ENCODE results near the gene C9orf152. TPM values are rescaled to one million over a fixed set of nuclear protein-coding genes. Genes with fewer than 3 reads are reported as not detected.
A peak's percentile ranks its signal among the peaks of the same experiment; 100 is the strongest.

Gene C9orf152
- polyA plus RNA-seq, 4 donors: 6.5 to 25.7 (median 10.9) TPM

GRCh38 chr9:110170357-110171257 is 37.4 kb downstream of the C9orf152 start:
- WGBS, 3 donors: 88 to 95% (median 91%) methylated on average over 9 of the region's 9 CpGs

GRCh38 chr9:110168486-110168885 is 39.5 kb downstream of the C9orf152 start:
- peak overlapping the region in 1 of 3 donors; percentile 54 for H3K27ac ChIP-seq (ENCODE audit: low read depth in 1 of 3, low read length in 2 of 3)
- H3K36me3 ChIP-seq (ENCODE audit: control insufficient read depth in 3 of 3, insufficient read depth in 2 of 3, low read depth in 1 of 3, low read length in 3 of 3): peaks cover 0 to 7% (median 0%) of the 10 kb centered on the region in 3 donors
- H3K9me3 ChIP-seq (ENCODE audit: control insufficient read depth in 2 of 2, insufficient read depth in 1 of 2, low read depth in 1 of 2, low read length in 1 of 2): peaks cover 0 to 2% of the 10 kb centered on the region in 2 donors
- 68 to 70% (median 69%) methylated on average over 5 of the region's 5 CpGs for WGBS, 3 donors
- no peaks in the 10 kb centered on the region for H3K27me3 ChIP-seq (ENCODE audit: control insufficient read depth in 3 of 3, insufficient read depth in 3 of 3, low read length in 3 of 3)
- no peak overlapping the region for H3K4me3 ChIP-seq (ENCODE audit: low read depth in 1 of 3, low read length in 3 of 3)
- FAIRE-seq (no peak), DNase-seq (no peak)
- peaks cover 0 to 2% (median 0%) of the 10 kb centered on the region in 3 donors for H3K4me1 ChIP-seq (ENCODE audit: control insufficient read depth in 3 of 3, insufficient read depth in 2 of 3, low read depth in 1 of 3, low read length in 2 of 3)

More at GRCh38 chr9:110170357-110171257, 37.4 kb downstream of the C9orf152 start:
- Histone ChIP-seq H3K4me3 (ENCODE audit: low read depth in 1 of 3, low read length in 3 of 3) (no peak overlapping the region), H3K9me3 (ENCODE audit: control insufficient read depth in 2 of 2, insufficient read depth in 1 of 2, low read depth in 1 of 2, low read length in 1 of 2) (peaks cover 0 to 4% of the 10 kb centered on the region in 2 donors), H3K27ac (ENCODE audit: low read depth in 1 of 3, low read length in 2 of 3) (no peak overlapping the region), H3K36me3 (ENCODE audit: control insufficient read depth in 3 of 3, insufficient read depth in 2 of 3, low read depth in 1 of 3, low read length in 3 of 3) (peaks cover 0 to 7% (median 0%) of the 10 kb centered on the region in 3 donors), H3K27me3 (ENCODE audit: control insufficient read depth in 3 of 3, insufficient read depth in 3 of 3, low read length in 3 of 3) (no peaks in the 10 kb centered on the region), H3K4me1 (ENCODE audit: control insufficient read depth in 3 of 3, insufficient read depth in 2 of 3, low read depth in 1 of 3, low read length in 2 of 3) (peaks cover 0 to 2% (median 0%) of the 10 kb centered on the region in 3 donors)
- DNase-seq (no peak), FAIRE-seq (no peak)

GRCh38 chr9:110161940-110162339 is 46.0 kb downstream of the C9orf152 start:
- H3K4me1 ChIP-seq (ENCODE audit: control insufficient read depth in 3 of 3, insufficient read depth in 2 of 3, low read depth in 1 of 3, low read length in 2 of 3): no peaks in the 10 kb centered on the region
- no peak overlapping the region for H3K27ac ChIP-seq (ENCODE audit: low read depth in 1 of 3, low read length in 2 of 3)
- DNase-seq (no peak), FAIRE-seq (no peak)
- H3K9me3 ChIP-seq (ENCODE audit: control insufficient read depth in 2 of 2, insufficient read depth in 1 of 2, low read depth in 1 of 2, low read length in 1 of 2): no peaks in the 10 kb centered on the region
- no peaks in the 10 kb centered on the region for H3K27me3 ChIP-seq (ENCODE audit: control insufficient read depth in 3 of 3, insufficient read depth in 3 of 3, low read length in 3 of 3)
- peaks cover 0 to 9% (median 0%) of the 10 kb centered on the region in 3 donors for H3K36me3 ChIP-seq (ENCODE audit: control insufficient read depth in 3 of 3, insufficient read depth in 2 of 3, low read depth in 1 of 3, low read length in 3 of 3)
- H3K4me3 ChIP-seq (ENCODE audit: low read depth in 1 of 3, low read length in 3 of 3): no peak overlapping the region
- WGBS, 3 donors: 68 to 83% (median 73%) methylated on average over 4 of the region's 4 CpGs

DNA sequence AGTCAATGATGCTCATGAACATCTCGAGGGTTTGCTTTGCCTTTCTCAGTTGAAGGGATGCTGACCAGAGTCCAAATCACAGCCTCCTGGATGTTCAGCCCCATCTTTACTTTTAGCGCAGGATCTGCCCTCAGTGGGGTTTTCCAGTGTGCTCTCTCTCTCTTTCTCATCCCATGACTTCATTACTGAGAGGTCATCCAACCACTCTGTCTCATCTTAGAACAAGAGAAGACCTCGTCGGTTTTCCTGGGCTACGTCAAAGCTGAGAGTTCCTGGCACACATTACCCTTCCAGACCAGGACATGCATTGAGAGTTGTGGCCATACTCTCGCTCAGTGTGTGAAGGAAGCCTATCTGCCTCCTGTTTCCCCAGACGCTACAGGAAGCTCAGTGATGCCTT is 47.3 kb downstream of the C9orf152 start:
- Histone ChIP-seq H3K4me3 (ENCODE audit: low read depth in 1 of 3, low read length in 3 of 3) (no peak overlapping the region), H3K9me3 (ENCODE audit: control insufficient read depth in 2 of 2, insufficient read depth in 1 of 2, low read depth in 1 of 2, low read length in 1 of 2) (no peaks in the 10 kb centered on the region), H3K27me3 (ENCODE audit: control insufficient read depth in 3 of 3, insufficient read depth in 3 of 3, low read length in 3 of 3) (no peaks in the 10 kb centered on the region), H3K36me3 (ENCODE audit: control insufficient read depth in 3 of 3, insufficient read depth in 2 of 3, low read depth in 1 of 3, low read length in 3 of 3) (peaks cover 0 to 10% (median 0%) of the 10 kb centered on the region in 3 donors), H3K4me1 (ENCODE audit: control insufficient read depth in 3 of 3, insufficient read depth in 2 of 3, low read depth in 1 of 3, low read length in 2 of 3) (no peaks in the 10 kb centered on the region), H3K27ac (ENCODE audit: low read depth in 1 of 3, low read length in 2 of 3) (no peak overlapping the region)
- DNase-seq (no peak), FAIRE-seq (no peak)
- WGBS, 3 donors: 85 to 92% (median 91%) methylated on average over 7 of the region's 7 CpGs

DNA sequence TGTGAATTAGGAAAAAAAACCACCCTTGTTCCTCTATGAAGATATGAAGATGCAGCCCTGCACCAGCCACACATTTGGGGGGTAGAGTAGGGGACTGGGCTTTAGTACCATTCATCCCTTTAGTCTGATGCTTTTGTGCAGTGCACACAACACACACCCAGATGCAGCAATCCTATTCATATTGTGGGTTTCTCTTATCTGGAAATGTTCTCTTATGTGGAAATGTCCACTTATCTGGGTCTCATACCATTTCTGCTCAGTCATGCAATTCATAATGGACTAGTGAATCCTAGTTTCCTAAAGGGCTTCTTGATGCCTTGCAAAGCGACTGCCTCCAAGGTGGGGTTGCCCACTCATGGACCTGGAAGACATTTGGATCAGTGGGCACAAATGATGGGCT is 47.8 kb downstream of the C9orf152 start:
- Histone ChIP-seq H3K4me1 (ENCODE audit: control insufficient read depth in 3 of 3, insufficient read depth in 2 of 3, low read depth in 1 of 3, low read length in 2 of 3) (no peaks in the 10 kb centered on the region), H3K27me3 (ENCODE audit: control insufficient read depth in 3 of 3, insufficient read depth in 3 of 3, low read length in 3 of 3) (no peaks in the 10 kb centered on the region), H3K27ac (ENCODE audit: low read depth in 1 of 3, low read length in 2 of 3) (no peak overlapping the region), H3K9me3 (ENCODE audit: control insufficient read depth in 2 of 2, insufficient read depth in 1 of 2, low read depth in 1 of 2, low read length in 1 of 2) (no peaks in the 10 kb centered on the region), H3K4me3 (ENCODE audit: low read depth in 1 of 3, low read length in 3 of 3) (no peak overlapping the region), H3K36me3 (ENCODE audit: control insufficient read depth in 3 of 3, insufficient read depth in 2 of 3, low read depth in 1 of 3, low read length in 3 of 3) (peaks cover 0 to 15% (median 0%) of the 10 kb centered on the region in 3 donors)
- no peak for FAIRE-seq
- 94 to 100% (median 95%) methylated on average over 1 of the region's 1 CpG for WGBS, 3 donors
- DNase-seq: no peak

DNA sequence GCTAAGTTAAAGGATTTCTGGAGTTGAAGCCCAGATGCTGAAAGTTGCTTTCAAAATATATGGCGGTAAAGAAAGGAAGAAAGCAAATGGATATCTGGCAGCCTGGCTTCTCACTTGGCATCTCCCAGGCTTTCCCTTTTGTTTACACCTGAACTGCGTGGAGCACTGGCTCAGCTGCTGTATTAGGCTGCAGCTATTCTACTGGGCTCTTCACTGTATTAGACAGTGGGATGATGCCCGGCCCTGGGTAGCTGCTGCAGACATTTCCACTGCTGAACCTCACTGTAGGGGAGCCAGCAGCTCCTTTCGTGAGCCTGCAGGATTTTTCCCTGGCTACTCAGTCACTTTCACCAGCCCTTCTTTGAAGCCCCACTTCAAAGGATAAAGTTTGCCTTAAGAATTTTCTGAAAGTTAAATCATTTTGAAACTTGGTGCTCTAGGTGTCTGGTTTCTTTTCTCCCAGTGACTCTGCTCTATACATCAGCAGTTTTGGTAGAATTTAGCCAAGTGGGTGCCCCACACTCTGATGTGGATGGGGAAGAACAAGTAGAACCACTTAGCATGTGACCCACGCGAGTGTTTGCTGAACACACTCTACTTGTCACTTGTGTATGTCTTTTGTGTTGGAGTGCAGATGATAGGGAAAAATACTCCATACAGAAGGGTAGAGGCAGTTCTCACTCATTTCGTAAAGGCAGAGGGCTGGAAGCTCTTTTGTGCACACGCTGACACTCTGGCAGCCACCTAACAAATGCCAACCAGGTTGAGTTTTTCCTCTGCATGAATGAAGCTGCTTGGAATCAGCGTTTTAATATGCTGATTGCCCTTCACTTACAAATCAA is 49.9 kb downstream of the C9orf152 start:
- Histone ChIP-seq H3K4me1 (ENCODE audit: control insufficient read depth in 3 of 3, insufficient read depth in 2 of 3, low read depth in 1 of 3, low read length in 2 of 3) (no peaks in the 10 kb centered on the region), H3K27ac (ENCODE audit: low read depth in 1 of 3, low read length in 2 of 3) (peak overlapping the region in 1 of 3 donors; percentile 33), H3K27me3 (ENCODE audit: control insufficient read depth in 3 of 3, insufficient read depth in 3 of 3, low read length in 3 of 3) (no peaks in the 10 kb centered on the region), H3K4me3 (ENCODE audit: low read depth in 1 of 3, low read length in 3 of 3) (no peak overlapping the region), H3K9me3 (ENCODE audit: control insufficient read depth in 2 of 2, insufficient read depth in 1 of 2, low read depth in 1 of 2, low read length in 1 of 2) (no peaks in the 10 kb centered on the region), H3K36me3 (ENCODE audit: control insufficient read depth in 3 of 3, insufficient read depth in 2 of 3, low read depth in 1 of 3, low read length in 3 of 3) (peaks cover 0 to 17% (median 0%) of the 10 kb centered on the region in 3 donors)
- WGBS, 3 donors: 60 to 64% (median 61%) methylated on average over 9 of the region's 9 CpGs
- no peak for FAIRE-seq
- DNase-seq: no peak

DNA sequence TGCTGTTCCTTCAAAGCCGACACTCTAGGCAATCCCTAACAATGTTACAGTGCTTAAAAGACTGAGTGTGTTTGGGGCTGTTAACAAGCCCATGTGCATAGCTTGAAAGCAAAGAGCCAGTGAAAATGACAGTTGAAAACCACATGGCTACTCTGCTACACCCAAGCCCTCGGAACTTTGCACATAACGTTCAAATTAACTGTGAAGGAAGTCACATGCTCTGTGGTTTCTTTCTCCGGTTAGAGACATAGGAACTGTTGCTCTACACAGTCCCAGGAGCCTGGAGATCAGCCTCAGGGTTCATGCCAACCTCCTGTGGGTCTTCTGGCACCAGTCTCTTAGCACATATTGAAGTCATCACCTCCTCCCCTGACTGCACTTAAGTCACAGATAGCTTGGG is 51.1 kb downstream of the C9orf152 start:
- Histone ChIP-seq H3K27me3 (ENCODE audit: control insufficient read depth in 3 of 3, insufficient read depth in 3 of 3, low read length in 3 of 3) (no peaks in the 10 kb centered on the region), H3K27ac (ENCODE audit: low read depth in 1 of 3, low read length in 2 of 3) (peak overlapping the region in 1 of 3 donors; percentile 63), H3K36me3 (ENCODE audit: control insufficient read depth in 3 of 3, insufficient read depth in 2 of 3, low read depth in 1 of 3, low read length in 3 of 3) (peaks cover 0 to 22% (median 0%) of the 10 kb centered on the region in 3 donors), H3K4me1 (ENCODE audit: control insufficient read depth in 3 of 3, insufficient read depth in 2 of 3, low read depth in 1 of 3, low read length in 2 of 3) (no peaks in the 10 kb centered on the region), H3K4me3 (ENCODE audit: low read depth in 1 of 3, low read length in 3 of 3) (no peak overlapping the region), H3K9me3 (ENCODE audit: control insufficient read depth in 2 of 2, insufficient read depth in 1 of 2, low read depth in 1 of 2, low read length in 1 of 2) (no peaks in the 10 kb centered on the region)
- no peak for FAIRE-seq
- 38 to 77% (median 55%) methylated on average over 4 of the region's 4 CpGs for WGBS, 3 donors
- DNase-seq: peak in 1 of 2 donors; percentile 19

DNA sequence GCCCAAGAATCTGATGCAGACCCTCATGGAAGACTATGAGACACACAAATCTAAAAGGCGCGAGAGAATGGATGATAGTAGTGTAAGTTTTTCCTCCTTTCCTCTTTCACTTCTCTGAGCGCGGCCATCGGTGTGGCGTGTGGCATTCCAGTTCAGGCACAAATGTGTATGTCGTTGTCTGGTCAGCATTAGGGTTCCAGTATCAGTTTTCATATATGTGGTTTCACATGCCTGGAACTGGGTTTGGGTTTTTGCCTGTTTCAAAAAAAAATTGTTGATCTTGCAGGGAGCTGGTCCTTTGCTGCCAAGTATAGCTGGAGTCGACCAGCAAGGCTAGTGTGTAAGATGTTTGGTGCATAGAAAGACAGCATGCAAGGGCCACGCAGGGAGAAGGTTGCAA is 51.5 kb downstream of the C9orf152 start:
- DNase-seq (no peak), FAIRE-seq (no peak)
- no peaks in the 10 kb centered on the region for H3K4me1 ChIP-seq (ENCODE audit: control insufficient read depth in 3 of 3, insufficient read depth in 2 of 3, low read depth in 1 of 3, low read length in 2 of 3)
- 73 to 86% (median 84%) methylated on average over 8 to 9 of the region's 9 CpGs for WGBS, 3 donors
- H3K27me3 ChIP-seq (ENCODE audit: control insufficient read depth in 3 of 3, insufficient read depth in 3 of 3, low read length in 3 of 3): no peaks in the 10 kb centered on the region
- H3K4me3 ChIP-seq (ENCODE audit: low read depth in 1 of 3, low read length in 3 of 3): no peak overlapping the region
- H3K9me3 ChIP-seq (ENCODE audit: control insufficient read depth in 2 of 2, insufficient read depth in 1 of 2, low read depth in 1 of 2, low read length in 1 of 2): no peaks in the 10 kb centered on the region
- H3K27ac ChIP-seq (ENCODE audit: low read depth in 1 of 3, low read length in 2 of 3): peak overlapping the region in 1 of 3 donors; percentile 25
- peaks cover 0 to 20% (median 0%) of the 10 kb centered on the region in 3 donors for H3K36me3 ChIP-seq (ENCODE audit: control insufficient read depth in 3 of 3, insufficient read depth in 2 of 3, low read depth in 1 of 3, low read length in 3 of 3)

All from small intestine (tissue), 7 donors.